Astrocyte of the spinal cord (primary cell): ENCODE results near the gene HAUS3.

ENCODE experiments used
- DNase-seq: peaks from one replicate; pipeline ENCODE4 v3.0.0; 2011; ENCODE audit warnings: low read depth, low spot score
- H3K4me3 ChIP-seq: 2 replicates; pipeline ENCODE4 v1.5.1; 2011; ENCODE audit warnings: low read depth, mild to moderate bottlenecking, low read length, moderate library complexity
- CTCF ChIP-seq: IDR thresholded peaks from 2 replicates; pipeline ENCODE4 v1.5.1; 2012; ENCODE audit warnings: low read depth, mild to moderate bottlenecking, low read length, inconsistent platforms
- in situ Hi-C: cut with HindIII; loops from 2 replicates; pipeline ENCODE4 v1.10.0; 2017; ENCODE audit warnings: low sequenced_read_pairs

The HAUS3 gene

DNA sequence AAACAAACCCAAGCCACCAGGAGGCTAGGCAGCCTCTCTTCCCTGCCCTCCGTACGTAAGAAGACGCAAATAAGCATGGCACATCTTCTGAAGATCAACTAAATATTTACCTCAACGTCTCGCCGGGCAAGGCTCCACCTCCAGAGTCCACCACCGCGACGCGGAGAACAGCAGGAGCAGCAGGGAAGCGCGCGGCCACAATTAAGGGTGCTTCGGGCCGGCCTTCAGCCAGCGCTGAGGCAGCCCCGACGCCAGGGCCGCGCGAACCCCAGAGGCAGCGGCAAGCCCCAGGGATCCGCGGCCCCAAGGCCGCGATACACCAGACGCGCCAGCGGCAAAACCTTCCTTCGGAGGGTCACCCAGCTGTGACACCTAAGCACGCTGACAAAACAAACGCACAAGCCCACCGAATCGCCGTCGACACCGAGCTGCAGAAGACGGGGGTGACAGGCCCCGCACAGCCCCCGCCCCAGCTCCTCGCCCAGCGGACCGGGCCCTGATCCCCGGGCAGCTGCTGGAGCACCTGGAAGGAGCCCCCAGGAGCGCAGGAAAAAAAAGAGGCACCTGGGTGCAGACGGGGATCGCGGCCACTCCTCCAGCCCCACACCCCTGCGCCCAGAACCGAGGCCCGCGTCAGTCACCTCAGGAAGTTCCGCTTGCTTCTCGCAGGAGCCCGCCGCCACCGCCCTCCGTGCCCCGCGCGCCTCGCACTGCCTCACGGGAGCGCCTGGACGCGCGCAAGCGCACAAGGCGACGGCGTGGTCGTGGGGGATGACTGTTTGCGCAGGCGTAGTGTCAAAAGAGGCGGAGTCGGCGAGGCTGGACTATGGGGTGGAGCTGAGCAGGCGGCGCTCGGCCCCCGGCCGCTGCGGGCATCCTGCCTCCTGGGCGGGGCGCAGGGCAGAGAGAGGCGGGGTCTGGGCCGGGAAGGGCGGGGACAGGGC, at the start of gene HAUS3, which contains the start of gene POLN:
Gene HAUS3, minus strand, starts transcription at position 712 of the 944 bp plus-strand sequence. CDS start 1,175 bp downstream, outside the sequence.
Gene POLN, minus strand, starts transcription at position 712 of the 944 bp plus-strand sequence. CDS start 12,890 bp downstream, outside the sequence.
- peak; percentile 8 for TF ChIP-seq CTCF
- in situ Hi-C loops: no loop called here
- H3K4me3 ChIP-seq: peak within 1 kb of the TSS; percentile 90
- DNase-seq: peak; percentile 97

DNA sequence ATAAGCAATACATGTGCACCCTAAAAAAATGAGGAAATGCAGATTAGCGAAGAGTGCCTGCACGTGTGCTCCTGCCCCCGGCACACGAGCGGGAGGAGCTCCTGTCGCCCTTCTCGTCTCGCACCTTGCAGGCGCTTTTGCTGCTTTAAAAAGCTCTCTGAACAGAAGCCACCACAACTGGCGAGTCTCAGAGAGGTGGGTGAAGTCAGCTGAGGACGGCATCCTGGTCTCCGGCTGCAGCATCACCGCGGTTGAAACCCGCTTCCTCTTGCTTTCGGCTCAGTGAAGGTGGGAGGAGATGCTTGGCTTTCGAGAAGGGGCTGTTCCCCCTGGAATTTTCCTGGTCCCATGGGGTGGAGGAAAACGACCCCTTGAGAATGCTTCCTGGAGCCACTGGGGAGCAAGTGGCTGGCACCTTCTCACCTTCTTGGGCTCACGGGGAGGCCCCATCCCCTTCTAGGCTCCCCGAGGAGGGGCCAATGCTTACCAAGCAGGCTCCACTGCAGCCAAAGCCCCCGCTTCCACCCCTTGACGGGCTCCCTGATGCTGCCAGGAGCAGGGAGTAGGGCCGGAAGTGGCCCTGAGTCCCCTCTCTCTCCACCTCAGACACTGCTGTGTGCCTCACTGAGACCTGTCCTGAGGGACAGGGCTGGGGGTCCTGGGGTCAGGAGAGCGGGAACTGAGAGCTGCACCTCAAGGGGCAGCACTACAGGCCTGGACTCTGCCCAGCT, 49.2 kb upstream of the HAUS3 start:
- in situ Hi-C loops: no loop called here
- no peak for TF ChIP-seq CTCF
- no peak overlapping the region for H3K4me3 ChIP-seq
- no peak for DNase-seq

GRCh38 chr4:2290488-2290887, 48.6 kb upstream of the HAUS3 start:
- no peak overlapping the region for H3K4me3 ChIP-seq
- no peak for DNase-seq
- TF ChIP-seq CTCF: no peak
- in situ Hi-C loops: no loop called here

DNA sequence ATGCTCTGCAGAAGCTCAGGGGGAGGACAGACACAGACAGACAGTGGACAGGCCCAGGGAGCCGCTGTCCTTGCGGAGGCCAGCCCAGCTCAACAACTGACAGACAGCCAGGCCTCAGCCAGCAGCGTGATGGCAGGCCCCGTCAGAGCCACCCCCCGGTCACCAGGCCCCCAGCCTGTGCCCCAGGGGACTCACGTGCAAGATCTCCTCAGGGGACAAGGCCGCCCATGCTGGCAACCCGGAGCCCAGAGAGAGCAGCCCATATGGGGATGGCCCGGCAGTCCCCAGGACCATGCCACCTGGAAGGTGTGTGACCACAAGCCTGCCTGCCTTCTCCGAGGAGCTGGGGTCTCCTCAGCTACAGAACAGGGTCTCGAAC, 48.0 kb upstream of the HAUS3 start:
- no peak overlapping the region for H3K4me3 ChIP-seq
- no peak for TF ChIP-seq CTCF
- in situ Hi-C loops: no loop called here
- no peak for DNase-seq

DNA sequence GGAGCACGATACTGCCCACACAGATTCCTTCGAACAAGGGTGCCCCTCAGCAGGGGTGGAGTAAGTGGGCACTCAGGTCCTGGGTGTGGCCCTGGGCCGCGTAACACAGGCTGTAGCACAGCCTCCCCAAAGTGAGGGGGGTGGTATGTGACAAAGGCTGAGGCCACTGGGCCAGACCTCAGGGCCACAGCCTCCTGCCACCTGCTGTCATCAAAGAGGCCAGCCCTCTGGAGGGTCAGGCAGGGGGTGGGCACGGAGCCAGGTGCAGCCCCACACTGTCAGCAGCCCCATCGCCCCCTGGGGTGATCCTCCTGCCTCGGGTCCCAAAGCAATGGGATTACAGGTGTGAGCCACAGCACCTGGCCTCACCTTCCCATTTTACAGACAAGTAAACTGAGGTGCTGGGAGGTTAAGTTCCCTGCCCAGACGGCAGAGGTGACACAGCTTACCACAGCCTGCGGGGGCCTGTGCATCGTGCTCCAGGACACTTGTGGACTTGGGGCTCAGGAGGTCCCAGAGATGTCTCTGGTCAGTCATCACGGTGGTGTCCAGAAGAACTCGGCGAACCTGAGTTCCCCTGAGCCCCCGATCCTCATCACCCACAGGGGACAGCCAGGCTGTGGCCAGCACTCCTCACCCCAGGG, 47.5 kb upstream of the HAUS3 start:
- in situ Hi-C loops: no loop called here
- DNase-seq: no peak
- TF ChIP-seq CTCF: no peak
- H3K4me3 ChIP-seq: no peak overlapping the region

GRCh38 chr4:2288051-2288541, 46.2 kb upstream of the HAUS3 start:
- no peak overlapping the region for H3K4me3 ChIP-seq
- TF ChIP-seq CTCF: no peak
- DNase-seq: no peak
- in situ Hi-C loops: no loop called here
